ENCODE results near the gene FREY1.

FREY1 gene

GRCh38 chr11:45894555-45895247 is 12.4 kb downstream of the FREY1 start:
- no peak for DNase-seq (ENCODE audit: low read depth)

DNA sequence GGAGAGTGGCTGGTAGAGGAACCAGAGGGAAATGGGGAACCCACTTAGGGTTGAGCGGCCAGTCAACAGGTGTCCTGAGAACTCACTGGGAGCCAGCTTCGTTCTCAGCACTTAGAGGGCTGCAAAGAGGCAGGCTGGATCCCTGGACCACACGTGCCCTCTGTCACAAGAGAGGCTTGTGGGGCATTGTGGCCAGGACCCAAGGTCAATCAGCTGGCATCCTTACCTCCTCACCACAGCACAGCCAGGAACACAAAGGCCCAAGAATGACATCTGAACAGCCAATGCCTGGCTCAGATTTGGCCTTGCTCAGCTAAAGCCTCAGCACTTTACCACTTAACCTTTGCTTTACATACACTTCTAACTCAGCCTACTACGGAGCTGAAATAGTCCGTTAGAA is 14.2 kb downstream of the FREY1 start:
- DNase-seq (ENCODE audit: low read depth), result no peak

DNA sequence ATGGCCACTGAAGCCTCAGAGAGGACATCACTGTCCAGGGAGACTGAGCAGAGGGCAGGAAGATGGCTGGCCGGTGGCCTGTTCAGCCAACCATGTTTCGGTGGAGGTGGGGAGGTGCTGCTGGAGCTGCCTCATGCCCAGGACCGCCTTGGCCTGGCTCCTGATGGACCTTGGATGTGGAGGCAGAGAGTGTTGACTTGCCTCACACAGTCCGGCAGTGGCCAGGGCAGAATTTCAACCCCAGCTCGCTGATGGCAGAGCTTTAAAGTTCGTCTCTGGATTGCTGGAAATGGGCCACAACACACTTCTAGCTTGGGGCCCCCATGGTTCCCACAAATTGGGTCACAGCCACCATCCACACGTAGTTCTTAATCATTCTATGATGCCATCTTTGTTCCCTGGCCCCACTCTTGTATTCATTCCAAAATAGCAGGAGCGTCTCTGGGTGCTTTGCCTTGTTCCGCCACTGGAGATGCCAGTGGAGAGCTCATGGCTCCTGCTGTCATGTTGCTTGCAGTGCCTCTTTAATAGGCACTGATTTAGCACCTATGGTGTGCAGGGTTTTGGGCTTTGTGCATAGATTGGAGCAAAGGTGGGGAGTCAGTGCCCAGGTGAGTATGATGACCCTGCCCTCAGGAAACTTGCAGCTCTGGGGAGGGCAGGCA is 16.1 kb downstream of the FREY1 start:
- no peak for DNase-seq (ENCODE audit: low read depth)

DNA sequence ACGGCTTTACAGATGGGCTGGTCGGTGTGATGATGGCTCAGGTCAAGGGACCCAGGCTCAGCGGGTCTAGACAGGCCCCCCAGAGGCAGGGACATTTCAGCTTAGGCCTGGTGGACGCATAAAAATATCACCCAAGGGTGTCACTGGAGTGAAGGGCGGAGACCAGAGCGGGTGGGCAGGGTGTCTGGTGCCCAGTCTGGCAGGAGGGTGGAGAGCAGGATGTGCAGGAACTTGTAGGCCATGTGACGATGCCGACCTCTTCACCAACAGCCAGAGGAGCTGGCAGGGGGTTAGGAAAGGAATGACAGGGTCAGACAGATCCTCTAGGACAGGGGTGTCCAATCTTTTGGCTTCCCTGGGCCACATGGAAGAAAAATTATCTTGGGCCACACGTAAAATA is 17.1 kb downstream of the FREY1 start:
- no peak for DNase-seq (ENCODE audit: low read depth)

- DNase-seq (ENCODE audit: low read depth), result no peak
Observed at GRCh38 chr11:45889555-45889954, 17.5 kb downstream of the FREY1 start.

DNA sequence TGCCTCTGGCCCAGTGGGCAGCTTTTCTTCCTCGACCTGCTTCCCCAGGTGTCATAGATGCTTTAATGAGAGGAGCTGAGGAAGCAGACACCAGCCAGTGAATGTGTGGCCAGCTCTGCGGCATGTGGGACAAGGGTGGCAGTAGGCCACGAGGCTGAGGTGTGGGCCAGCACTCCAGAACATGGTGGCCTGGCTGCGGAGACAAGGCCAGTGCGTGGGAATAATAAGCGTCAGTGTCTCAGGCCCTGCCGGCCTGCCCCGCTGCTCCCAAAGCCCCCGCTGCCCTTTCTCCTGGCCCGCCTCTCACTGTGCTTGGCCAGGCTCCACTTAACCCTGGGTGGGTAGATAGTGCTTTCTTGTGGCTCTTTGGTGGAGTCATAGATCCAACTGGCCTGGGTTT is 19.5 kb downstream of the FREY1 start:
- DNase-seq (ENCODE audit: low read depth), result no peak

- DNase-seq (ENCODE audit: low read depth), result no peak
Observed at GRCh38 chr11:45886816-45887520, 20.1 kb downstream of the FREY1 start.

- DNase-seq (ENCODE audit: low read depth), result no peak
Observed at GRCh38 chr11:45885921-45886721, 20.9 kb downstream of the FREY1 start.

DNA sequence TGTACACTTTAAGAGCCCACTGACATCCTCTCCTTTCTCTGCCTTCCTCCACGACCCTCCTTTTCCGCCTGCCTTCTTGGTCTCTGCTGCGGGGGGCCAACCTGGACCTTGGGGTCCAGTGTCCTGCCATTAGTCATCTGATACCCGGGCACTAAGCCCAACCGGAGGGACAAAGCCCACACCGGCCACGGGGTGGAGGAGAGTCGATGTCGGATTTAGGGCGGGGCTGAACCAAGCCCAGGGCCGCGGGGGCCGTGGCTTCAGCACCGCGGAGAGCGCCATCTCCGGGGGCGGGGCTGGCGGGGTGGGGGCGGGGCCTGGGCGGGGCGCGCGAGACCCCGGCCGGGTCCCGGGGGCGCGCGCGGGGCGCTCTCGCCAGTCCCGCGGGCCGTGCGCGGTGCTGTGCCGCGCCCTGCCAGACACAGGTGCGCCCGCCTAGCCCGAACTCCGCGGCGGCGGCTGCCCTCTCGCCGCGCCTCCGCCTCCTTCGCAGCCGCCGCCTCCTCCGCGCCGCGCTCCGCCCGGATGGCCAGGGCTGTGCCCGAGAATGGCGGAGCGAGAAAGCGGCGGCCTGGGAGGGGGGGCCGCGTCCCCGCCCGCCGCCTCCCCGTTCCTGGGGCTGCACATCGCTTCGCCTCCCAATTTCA is 21.7 kb downstream of the FREY1 start, which contains the start of gene MAPK8IP1:
TSS of gene MAPK8IP1 (plus strand) at position 378 of the 647 bp plus-strand sequence. CDS start at position 548, 170 bp downstream.
- DNase-seq (ENCODE audit: low read depth), result peak; percentile 18

GRCh38 chr11:45884596-45885185 is 22.4 kb downstream of the FREY1 start:
- DNase-seq (ENCODE audit: low read depth), result no peak

DNA sequence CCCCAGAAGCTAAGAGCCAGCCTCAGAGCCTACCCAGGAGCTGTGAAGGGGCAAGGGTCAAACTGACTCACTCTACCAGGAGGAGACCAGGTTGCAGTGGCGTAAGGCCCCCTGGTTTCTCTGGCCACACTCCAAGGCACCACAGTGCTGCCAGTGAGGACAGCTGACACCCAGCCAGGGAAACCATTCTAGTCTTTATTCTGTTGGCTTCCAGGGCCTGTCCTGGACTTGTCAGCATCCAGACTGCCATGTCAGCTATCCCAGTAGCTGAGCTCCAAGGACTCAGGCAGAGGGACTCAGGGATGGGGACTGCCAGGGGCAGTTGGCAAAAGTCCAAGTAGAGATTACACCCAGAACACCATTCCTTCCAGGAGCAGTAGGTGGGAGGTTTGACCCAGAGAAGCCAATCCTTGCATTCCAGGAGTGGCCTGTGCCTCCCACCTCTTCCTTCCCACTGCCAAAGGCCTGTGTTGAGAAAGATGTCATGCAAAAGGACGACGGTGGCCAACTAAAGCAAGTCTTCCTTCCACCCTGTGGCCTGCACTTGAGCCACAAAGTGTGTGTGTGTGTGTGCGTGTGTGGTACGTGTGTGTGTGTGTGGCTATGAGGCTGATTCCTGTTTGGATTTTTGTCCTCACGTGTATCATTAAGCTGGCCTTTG is 25.2 kb downstream of the FREY1 start:
- DNase-seq (ENCODE audit: low read depth), result no peak

DNA sequence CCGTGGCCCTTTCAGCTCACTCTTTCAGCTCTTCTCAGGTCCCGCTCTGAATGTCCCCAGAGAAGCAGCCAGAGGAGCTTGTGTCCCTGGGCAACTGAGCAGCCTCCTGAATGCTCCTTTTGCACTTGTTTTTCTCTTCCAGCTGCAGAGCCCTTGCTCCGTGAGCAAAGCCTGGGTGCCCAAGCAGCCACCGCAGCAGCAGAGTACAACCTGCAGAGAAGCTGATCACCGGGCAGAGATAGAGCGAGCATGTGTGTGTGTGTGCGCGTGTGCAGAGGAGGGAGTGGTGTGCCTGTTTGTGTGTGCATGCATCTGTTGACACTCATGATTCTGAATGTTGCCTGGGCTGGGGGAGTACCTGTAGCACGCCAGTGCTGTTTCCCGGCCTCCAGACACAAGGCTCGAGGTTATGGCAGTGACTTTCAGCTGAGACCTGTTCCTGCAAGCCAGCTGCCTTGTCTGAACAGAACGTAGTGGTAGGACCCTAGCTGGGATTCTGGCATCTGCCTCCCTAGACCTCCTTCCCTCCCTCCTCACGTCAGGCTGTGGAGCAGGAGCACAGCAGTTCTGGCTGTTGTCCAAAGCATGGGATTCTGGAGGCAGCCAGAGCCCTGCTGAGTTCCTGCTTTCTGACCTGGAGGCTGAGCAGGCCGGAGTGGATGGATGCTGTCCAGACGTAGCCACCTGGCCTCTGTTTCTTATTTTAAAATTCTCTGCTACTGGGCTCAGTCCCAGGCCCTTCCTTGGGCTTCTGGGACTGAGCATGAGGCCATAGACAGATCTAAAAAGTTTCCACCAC is 26.1 kb downstream of the FREY1 start:
- DNase-seq (ENCODE audit: low read depth), result no peak

- DNase-seq (ENCODE audit: low read depth), result peak; percentile 27
Observed at GRCh38 chr11:45879803-45880686, 27.0 kb downstream of the FREY1 start.

GRCh38 chr11:45877845-45878244 is 29.2 kb downstream of the FREY1 start:
- DNase-seq (ENCODE audit: low read depth), result no peak

DNA sequence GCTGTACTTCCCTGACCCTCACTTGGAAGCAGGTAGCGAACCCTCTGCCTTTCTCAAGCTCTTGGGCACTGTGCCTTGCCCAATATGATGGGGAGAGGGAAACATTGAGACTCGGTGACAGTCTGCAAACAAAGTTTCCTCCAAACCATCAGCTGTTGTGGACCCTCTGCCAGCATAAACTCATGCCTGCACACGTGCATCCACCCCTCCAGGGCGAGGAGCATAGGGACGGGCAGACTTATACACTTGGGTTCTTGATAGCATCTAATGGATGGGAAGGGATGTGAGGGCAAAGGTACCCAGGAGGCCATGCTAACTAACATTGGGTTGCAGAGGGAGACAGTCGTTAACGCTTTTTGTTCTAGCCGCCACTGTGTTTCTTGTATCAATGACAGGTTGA is 29.9 kb downstream of the FREY1 start:
- no peak for DNase-seq (ENCODE audit: low read depth)

DNA sequence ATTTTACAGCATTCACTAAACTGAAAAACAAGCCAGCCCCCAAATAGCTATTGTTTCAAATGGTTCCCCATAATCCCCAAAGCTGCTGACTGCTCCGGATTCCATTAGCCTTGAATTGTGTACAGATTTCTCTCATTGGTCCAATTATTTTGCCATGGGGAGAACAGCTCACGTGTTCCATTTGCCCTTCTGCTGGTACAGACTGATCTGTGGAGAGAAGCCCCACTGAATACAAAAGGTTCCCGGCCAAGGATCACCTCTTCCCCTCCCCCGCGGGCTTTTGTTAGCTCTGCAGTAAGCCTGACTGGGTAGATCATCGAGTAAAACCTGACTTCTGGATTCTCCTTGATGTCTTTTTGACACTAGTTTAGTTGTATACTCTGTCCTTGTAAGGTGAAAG is 30.7 kb downstream of the FREY1 start:
- DNase-seq (ENCODE audit: low read depth), result no peak

DNA sequence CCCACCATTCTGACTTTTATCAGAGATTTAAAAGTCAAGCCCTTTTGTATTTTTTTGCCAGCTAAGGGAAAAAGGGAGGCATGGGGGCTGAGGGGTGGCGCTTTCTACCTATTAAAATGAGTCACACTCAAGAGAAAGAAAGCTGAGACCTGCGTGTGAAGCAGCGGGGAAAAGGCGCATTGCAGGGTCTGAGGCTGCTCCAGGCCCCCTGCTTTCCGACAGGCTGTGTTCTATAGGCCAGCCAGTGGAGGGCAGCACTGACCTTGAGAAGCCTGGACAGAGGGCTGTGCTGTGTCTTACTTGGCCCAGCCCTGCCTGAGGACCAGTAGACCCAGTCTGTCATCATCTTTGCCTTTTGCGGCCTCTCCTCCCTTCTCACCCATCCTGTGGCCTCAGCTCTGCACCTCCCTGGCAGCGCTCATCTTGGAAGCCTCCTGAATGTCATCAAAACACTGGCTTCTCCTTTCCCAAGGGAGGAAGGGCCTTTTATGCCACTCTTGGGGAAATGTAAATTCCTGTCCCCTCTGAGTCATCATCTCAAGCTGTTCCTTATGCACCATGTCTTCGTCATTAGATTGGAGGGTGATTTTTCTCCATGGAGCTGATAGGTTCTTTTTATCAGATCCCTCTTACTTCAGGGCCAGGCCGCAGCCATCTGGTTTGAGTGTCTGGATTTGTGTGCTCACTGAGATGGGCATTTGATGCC is 34.3 kb downstream of the FREY1 start:
- DNase-seq (ENCODE audit: low read depth), result peak; percentile 83

- no peak for DNase-seq (ENCODE audit: low read depth)
Observed at GRCh38 chr11:45871638-45872037, 35.4 kb downstream of the FREY1 start.

Data from iris pigment epithelial cell (primary cell).